ENCODE measurements around the gene DNASE1L2. TPM values are rescaled to one million over a fixed set of nuclear protein-coding genes. Genes with fewer than 3 reads are reported as not detected.
"Not testable (repeated sequence)": the region's sequence is repeated elsewhere in the genome, so short reads cannot be mapped to it uniquely, and the experiment has no call there.

DNASE1L2 gene
- total and polyA plus RNA-seq, 2 experiments from 2014 or later = 0.23 to 0.80 TPM

DNA sequence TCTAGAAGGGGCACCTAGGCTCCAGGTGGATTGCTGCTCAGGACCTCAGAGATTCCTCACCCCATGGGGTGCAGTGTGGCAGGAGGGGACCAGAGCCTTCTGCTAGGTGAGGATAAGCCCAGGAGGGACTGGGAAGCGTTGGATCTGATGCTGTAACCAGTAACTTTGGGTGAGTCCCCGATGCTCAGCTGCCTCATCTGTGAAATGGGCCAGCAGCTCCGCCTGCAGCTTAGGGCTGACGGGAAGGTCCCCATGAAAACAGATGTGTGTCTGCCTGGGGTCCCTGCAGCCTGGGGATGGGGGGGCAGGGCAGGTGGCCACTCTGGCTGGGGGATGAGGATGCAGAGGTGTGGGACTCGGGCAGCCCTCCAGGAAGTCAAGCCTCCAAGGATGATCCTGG is 37.1 kb upstream of the DNASE1L2 start:
- Histone ChIP-seq H3K9me3 (ENCODE audit: low read depth) (no peaks in the 10 kb centered on the region), H3K4me3 (no peak overlapping the region), H3K9me2 (replicated peaks; ENCODE audit: insufficient read depth) (no peaks in the 10 kb centered on the region), H3K27me3 (peaks cover 23% of the 10 kb centered on the region), H3K4me1 (ENCODE audit: insufficient read depth) (peaks cover 10% of the 10 kb centered on the region), H3K79me2 (no peaks in the 10 kb centered on the region), H3K27ac (no peak overlapping the region), H3K4me2 (no peak overlapping the region), H4K20me1 (ENCODE audit: insufficient read depth, poor library complexity, severe bottlenecking) (no peaks in the 10 kb centered on the region), H2AFZ (no peak overlapping the region), H3K36me3 (replicated peaks; ENCODE audit: insufficient read depth, low read depth) (no peaks in the 10 kb centered on the region)
- no peak for TF ChIP-seq CTCF (IDR thresholded peaks at IDR 0.05; ENCODE audit: poor library complexity)
- TF ChIP-seq EZH2phosphoT487 (IDR thresholded peaks at IDR 0.05; ENCODE audit: low read depth, severe bottlenecking, unreplicated experiment) = no peak
- TF ChIP-seq EZH2 (IDR thresholded peaks at IDR 0.05; ENCODE audit: borderline replicate concordance) = no peak
- DNase-seq (ENCODE audit: low spot score) = no peak
- WGBS (ENCODE audit: low lambda C conversion rate, missing lambda C conversion rate) = 93% methylated on average over 5 of the region's 5 CpGs

DNA sequence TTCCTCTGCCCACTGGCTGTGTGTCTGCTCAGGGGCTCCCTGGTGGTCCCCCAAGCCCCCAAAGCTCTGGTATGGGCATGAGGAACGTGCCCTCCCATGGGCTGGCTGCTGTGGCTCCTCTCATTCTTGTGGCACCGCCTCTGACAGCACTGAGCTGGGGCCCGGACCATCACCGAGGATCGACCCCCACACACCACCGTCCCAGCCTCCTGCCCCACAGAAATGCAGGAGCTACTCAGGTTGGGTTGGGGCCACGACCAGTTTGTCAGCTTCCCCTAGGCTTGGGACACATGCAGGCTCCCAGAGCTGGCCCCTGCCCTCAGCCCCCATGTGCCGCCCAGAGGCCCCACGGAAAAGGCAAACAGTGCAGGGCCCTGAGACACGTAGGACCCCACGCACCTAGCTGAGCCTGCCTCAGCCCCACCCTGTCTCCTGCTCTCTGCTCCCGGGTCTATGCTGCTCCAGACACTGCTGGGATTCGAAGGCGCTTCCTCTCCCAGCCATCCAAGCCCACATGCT is 36.6 kb upstream of the DNASE1L2 start:
- H3K36me3 ChIP-seq (replicated peaks; ENCODE audit: insufficient read depth, low read depth) = no peaks in the 10 kb centered on the region
- no peak for DNase-seq (ENCODE audit: low spot score)
- peaks cover 23% of the 10 kb centered on the region for H3K27me3 ChIP-seq
- H3K79me2 ChIP-seq = no peaks in the 10 kb centered on the region
- H3K4me2 ChIP-seq = no peak overlapping the region
- TF ChIP-seq CTCF (IDR thresholded peaks at IDR 0.05; ENCODE audit: poor library complexity) (no peak), EZH2phosphoT487 (IDR thresholded peaks at IDR 0.05; ENCODE audit: low read depth, severe bottlenecking, unreplicated experiment) (no peak), EZH2 (IDR thresholded peaks at IDR 0.05; ENCODE audit: borderline replicate concordance) (no peak)
- 76% methylated on average over 14 of the region's 14 CpGs for WGBS (ENCODE audit: low lambda C conversion rate, missing lambda C conversion rate)
- H3K4me1 ChIP-seq (ENCODE audit: insufficient read depth) = peaks cover 10% of the 10 kb centered on the region
- H3K4me3 ChIP-seq = no peak overlapping the region
- H3K27ac ChIP-seq = no peak overlapping the region
- no peaks in the 10 kb centered on the region for H4K20me1 ChIP-seq (ENCODE audit: insufficient read depth, poor library complexity, severe bottlenecking)
- H3K9me2 ChIP-seq (replicated peaks; ENCODE audit: insufficient read depth) = no peaks in the 10 kb centered on the region
- H3K9me3 ChIP-seq (ENCODE audit: low read depth) = no peaks in the 10 kb centered on the region
- H2AFZ ChIP-seq = no peak overlapping the region

GRCh38 chr16:2200313-2200712 is 35.9 kb upstream of the DNASE1L2 start:
- Histone ChIP-seq H3K4me1 (ENCODE audit: insufficient read depth) (peaks cover 6% of the 10 kb centered on the region), H3K4me2 (no peak overlapping the region), H4K20me1 (ENCODE audit: insufficient read depth, poor library complexity, severe bottlenecking) (no peaks in the 10 kb centered on the region), H3K79me2 (no peaks in the 10 kb centered on the region), H3K9me3 (ENCODE audit: low read depth) (no peaks in the 10 kb centered on the region), H3K27ac (no peak overlapping the region), H3K36me3 (replicated peaks; ENCODE audit: insufficient read depth, low read depth) (no peaks in the 10 kb centered on the region), H3K9me2 (replicated peaks; ENCODE audit: insufficient read depth) (no peaks in the 10 kb centered on the region), H3K27me3 (peaks cover 23% of the 10 kb centered on the region), H2AFZ (no peak overlapping the region), H3K4me3 (no peak overlapping the region)
- no peak for DNase-seq (ENCODE audit: low spot score)
- TF ChIP-seq CTCF (IDR thresholded peaks at IDR 0.05; ENCODE audit: poor library complexity) (no peak), EZH2 (IDR thresholded peaks at IDR 0.05; ENCODE audit: borderline replicate concordance) (no peak)
- 86% methylated on average over 6 of the region's 6 CpGs for WGBS (ENCODE audit: low lambda C conversion rate, missing lambda C conversion rate)

- not testable (repeated sequence) for H3K9me3 ChIP-seq (ENCODE audit: low read depth); H3K4me3 ChIP-seq; H3K27ac ChIP-seq; H4K20me1 ChIP-seq (ENCODE audit: insufficient read depth, poor library complexity, severe bottlenecking); H3K4me2 ChIP-seq; H3K27me3 ChIP-seq; H3K4me1 ChIP-seq (ENCODE audit: insufficient read depth); H3K9me2 ChIP-seq (replicated peaks; ENCODE audit: insufficient read depth); H3K36me3 ChIP-seq (replicated peaks; ENCODE audit: insufficient read depth, low read depth); H2AFZ ChIP-seq; DNase-seq (ENCODE audit: low spot score)
- H3K79me2 ChIP-seq = peaks cover 12% of the 10 kb centered on the region
- 98% methylated on average over 7 of the region's 8 CpGs for WGBS (ENCODE audit: low lambda C conversion rate, missing lambda C conversion rate)
Measured at GRCh38 chr16:2203119-2203688, 33.0 kb upstream of the DNASE1L2 start.

Data from hepatocyte (in vitro differentiated cells).